ENCODE data around the gene CCT5.
"Not testable (repeated sequence)": the region's sequence is repeated elsewhere in the genome, so short reads cannot be mapped to it uniquely, and the experiment has no call there.

CCT5 gene

GRCh38 chr5:10297646-10298204 is 47.6 kb downstream of the CCT5 start:
- no peak for DNase-seq (ENCODE audit: extremely low read depth in 1 of 2, low read depth in 1 of 2)

- no peak for DNase-seq (ENCODE audit: extremely low read depth in 1 of 2, low read depth in 1 of 2)
Observed at GRCh38 chr5:10300246-10300645, 50.2 kb downstream of the CCT5 start.

DNA sequence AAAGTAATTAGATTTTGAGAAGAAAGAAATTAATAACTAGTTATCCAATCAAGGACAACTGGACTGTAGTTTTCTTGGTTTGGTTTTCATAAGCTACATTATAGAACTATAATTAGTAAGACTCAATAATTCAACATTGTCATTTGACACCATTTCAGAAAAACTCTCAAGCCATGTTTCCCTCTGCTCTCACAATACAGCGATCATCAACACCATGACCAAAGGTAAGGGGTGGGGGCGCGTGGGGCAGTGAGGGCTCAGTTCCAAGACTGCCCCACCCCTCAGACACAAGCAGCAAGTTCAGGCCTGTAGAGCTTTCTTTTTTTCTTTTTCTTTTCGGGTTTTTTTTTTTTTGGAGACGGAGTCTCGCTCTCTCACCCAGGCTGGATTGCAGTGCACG is 51.2 kb downstream of the CCT5 start:
- DNase-seq (ENCODE audit: extremely low read depth in 1 of 2, low read depth in 1 of 2) = no peak

- DNase-seq (ENCODE audit: extremely low read depth in 1 of 2, low read depth in 1 of 2) = no peak
Observed at GRCh38 chr5:10301842-10302610, 51.9 kb downstream of the CCT5 start.

DNA sequence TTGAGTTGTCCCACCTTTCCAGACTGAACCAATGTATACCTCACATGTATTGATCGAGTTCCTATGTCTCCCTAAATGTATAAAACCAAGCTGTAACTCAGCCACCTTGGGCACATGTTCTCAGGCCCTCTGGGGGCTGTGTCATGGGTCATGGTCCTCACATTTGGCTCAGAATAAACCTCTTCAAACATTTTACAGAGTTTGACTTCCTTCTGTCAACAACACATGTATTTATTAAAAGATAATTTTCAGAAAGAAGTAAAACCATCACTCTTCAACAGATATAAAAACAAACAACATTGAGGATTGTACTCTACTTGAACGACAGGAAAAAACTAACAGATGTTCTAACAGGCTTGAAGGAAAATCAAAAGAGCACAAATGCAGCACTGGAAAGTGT is 53.1 kb downstream of the CCT5 start:
- no peak for DNase-seq (ENCODE audit: extremely low read depth in 1 of 2, low read depth in 1 of 2)

DNA sequence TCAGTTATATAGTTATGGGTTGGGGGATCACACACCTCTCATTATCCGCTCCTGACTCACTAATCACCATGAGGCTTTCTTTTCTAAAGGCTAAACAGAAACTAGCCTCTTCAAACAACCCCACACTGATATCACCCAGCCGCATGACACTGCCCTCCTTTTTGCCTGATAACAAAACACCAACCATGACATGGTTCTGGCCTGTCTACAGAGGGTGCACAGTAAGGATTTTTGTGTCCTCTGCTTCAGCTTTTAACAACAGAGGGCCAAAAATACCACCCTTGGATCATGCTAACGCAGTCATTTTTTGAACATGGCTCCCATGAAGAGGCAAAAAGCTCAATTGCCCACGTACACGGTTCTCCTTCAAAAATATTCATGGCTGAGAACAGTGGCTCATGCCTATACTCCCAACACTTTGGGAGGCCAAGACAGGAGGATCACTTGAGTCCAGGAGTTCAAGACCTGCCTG is 53.7 kb downstream of the CCT5 start:
- no peak for DNase-seq (ENCODE audit: extremely low read depth in 1 of 2, low read depth in 1 of 2)

- DNase-seq (ENCODE audit: extremely low read depth in 1 of 2, low read depth in 1 of 2) = no peak
Observed at GRCh38 chr5:10304932-10305331, 54.9 kb downstream of the CCT5 start.

DNA sequence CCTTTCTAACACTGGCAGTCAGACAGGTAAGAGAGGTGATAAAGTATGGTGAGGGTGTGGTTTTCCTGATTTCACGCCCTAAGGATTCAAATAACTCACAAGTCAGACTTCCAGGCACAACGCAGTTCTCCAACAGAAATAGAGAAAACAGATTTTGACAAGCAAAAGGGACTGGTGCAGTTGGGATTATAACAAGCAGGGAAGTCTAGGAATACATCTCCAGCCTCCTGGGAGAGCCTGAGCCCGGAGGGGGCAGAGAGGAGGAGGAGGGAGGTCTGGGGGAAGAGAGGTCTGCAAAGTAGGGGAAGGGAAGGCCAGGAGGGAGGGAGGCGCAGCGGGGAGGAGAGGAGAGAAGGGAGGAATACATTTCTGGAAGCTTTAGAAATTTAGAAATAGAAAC is 56.0 kb downstream of the CCT5 start:
- no peak for DNase-seq (ENCODE audit: extremely low read depth in 1 of 2, low read depth in 1 of 2)

- no peak for DNase-seq (ENCODE audit: extremely low read depth in 1 of 2, low read depth in 1 of 2)
Observed at GRCh38 chr5:10306806-10307205, 56.7 kb downstream of the CCT5 start.

DNA sequence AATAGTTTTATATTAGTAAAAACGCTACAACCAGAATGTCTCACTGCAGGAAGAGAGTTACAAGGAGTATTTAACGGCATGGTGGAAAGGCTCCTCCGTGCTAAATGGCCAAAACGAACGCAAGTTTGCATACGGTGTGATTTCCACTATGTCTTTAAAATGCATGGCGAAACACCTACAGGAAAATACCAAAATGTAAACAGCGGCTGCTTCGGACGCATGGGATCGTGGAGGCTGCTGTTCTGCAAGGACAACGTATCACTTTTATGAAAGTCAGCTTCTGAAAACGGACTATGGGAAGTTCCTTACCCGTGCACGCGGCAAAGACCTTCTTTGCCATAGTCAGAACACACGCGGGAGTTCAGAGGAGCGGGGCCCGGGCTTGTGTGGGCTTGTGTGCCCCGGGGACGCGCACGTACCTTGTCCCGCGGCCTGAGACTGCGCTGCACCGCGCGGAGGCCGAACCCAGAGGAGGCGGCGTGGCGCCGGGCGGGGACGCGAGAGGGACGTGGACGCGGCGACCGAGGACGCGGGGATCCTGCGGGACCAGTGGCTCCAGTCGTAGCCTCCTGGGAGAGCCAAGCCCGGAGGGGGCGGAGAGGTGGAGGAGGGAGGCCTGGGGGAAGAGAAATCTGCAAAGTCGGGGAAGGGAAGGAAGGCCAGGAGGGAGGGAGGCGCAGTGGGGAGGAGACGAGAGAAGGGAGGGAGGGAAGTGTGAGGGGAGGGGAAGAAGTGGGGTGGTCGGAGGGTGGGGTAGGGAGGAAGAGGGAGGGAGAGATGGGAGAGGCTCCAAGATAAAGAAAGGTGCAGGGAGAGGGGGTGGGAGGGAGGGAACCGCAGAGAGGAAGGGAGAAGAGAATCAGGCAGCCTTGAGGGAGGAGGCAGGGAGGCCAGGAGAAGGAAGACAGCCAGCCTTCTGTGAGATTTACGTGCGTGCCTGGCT is 57.4 kb downstream of the CCT5 start, which contains the start of gene CMBL:
Gene CMBL, minus strand, starts transcription at position 697 of the 943 bp plus-strand sequence. CDS start 17,140 bp downstream, outside the sequence.
- peak in 1 of 2 donors; percentile 2 for DNase-seq (ENCODE audit: extremely low read depth in 1 of 2, low read depth in 1 of 2)

DNA sequence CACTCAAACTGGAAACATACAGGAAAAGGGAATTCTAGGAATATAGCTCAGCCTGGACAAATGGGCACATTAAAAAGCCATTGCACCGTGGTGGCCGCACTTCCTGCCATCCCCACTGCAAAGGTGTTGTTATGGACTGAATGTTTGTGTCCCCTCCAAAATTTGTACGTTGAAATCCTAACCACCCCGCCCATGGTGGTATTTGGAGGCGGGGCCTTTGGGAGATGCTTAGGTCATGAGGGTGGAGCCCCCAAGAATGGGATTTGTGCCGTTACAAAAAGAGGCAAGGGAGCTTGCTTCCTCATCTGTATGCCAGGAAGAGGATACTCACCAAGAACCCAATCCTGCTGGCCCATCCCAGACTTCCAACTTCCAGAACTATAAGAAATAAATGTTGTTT is 58.8 kb downstream of the CCT5 start:
- no peak for DNase-seq (ENCODE audit: extremely low read depth in 1 of 2, low read depth in 1 of 2)

- no peak for DNase-seq (ENCODE audit: extremely low read depth in 1 of 2, low read depth in 1 of 2)
Observed at GRCh38 chr5:10310066-10310779, 60.1 kb downstream of the CCT5 start.

DNA sequence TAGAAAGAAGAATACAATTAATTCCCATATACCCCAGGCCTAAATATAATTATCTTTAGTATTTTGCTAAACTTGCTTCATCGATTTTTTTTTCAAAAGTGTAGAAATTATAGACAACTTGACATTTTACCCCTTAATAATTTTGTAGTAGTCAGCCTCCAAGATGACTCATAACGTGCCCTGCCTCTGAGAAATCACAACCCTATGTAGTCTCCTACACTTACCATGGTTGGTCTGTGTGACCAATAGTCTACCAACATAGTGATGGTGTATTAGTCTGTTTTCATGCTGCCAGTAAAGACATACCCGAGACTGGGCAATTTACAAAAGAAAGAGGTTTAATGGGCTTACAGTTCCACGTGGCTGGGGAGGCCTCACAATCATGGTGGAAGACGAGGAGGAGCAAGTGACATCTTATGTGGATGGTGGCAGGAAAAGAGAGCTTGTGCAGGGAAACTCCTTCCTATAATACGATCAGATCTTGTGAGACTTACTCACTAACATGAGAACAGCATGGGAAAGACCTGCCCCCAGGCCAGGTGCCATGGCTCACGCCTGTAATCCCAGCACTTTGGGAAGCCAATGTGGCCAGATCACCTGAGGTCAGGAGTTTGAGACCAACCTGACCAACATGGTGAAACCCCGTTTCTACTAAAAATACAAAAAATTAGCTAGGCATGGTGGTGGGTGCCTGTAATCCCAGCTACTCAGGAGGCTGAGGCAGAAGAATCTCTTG is 60.9 kb downstream of the CCT5 start:
- not testable (repeated sequence) for DNase-seq (ENCODE audit: extremely low read depth in 1 of 2, low read depth in 1 of 2)

DNA sequence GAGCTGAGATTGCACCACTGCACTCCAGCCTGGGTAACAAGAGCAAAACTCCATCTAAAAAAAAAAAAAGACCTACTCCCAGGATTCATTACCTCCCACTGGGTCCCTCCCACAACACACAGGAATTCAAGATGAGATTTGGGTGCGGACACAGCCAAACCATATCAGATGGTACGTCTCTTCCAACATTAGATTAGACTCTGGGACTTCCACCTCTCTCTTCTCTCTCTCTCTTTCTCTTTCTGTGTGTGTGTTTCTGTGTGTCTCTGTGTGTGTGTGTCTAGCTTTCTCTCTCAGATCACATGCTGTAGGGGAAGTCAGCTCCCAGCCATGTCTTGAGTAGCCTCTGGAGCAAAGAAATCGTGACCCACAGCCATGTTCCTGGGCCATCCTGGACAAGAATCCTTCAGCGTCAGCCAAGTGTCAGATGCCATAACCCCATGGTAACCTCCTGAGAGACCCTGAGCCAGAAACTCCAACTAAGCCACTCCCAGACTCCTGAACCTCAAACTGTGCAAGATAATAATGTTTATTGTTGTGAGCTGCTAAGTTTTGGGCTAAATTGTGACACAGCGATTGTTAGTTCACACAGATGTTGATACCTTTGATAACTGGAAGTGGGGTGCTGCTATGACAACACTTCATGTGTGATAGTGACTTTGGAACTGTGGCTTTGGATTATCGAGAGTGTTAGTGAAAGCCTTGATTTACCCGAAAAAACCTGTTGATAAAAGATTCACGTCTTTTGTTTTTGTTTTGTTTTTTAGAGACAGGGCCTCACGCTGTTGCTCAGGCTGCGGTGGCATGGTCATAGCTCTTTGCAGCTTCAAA is 61.7 kb downstream of the CCT5 start:
- DNase-seq (ENCODE audit: extremely low read depth in 1 of 2, low read depth in 1 of 2) = no peak

DNA sequence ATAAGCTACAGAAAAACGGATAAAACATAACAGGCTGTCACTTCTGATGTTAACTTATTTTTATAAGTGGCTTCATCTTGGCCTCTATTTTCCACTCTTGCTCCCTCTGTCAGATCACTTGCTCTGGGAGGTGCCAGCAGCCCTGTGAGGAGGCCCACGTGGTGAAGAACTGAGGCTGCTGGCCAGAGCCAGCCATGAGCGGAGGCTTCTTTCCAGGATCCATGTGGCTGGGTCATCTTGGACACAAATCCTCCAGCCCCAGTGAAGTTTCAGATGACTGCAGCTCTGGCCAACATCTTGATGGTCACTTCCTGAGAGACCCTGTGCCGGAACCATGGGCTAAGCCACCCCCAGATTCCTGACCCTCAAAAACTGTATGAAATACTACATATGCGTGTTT is 65.1 kb downstream of the CCT5 start:
- no peak for DNase-seq (ENCODE audit: extremely low read depth in 1 of 2, low read depth in 1 of 2)
